GM18867 (cell line): Measurements from ENCODE around the gene KCNQ1.

Experiments used
- ATAC-seq: cut with Tn5 transposase; IDR thresholded peaks from one replicate; pipeline ENCODE4 v1.9.1; 2021; ENCODE audit warnings: mild to moderate bottlenecking, moderate library complexity; ENCODE audit not compliant: unreplicated experiment

The KCNQ1 gene

DNA sequence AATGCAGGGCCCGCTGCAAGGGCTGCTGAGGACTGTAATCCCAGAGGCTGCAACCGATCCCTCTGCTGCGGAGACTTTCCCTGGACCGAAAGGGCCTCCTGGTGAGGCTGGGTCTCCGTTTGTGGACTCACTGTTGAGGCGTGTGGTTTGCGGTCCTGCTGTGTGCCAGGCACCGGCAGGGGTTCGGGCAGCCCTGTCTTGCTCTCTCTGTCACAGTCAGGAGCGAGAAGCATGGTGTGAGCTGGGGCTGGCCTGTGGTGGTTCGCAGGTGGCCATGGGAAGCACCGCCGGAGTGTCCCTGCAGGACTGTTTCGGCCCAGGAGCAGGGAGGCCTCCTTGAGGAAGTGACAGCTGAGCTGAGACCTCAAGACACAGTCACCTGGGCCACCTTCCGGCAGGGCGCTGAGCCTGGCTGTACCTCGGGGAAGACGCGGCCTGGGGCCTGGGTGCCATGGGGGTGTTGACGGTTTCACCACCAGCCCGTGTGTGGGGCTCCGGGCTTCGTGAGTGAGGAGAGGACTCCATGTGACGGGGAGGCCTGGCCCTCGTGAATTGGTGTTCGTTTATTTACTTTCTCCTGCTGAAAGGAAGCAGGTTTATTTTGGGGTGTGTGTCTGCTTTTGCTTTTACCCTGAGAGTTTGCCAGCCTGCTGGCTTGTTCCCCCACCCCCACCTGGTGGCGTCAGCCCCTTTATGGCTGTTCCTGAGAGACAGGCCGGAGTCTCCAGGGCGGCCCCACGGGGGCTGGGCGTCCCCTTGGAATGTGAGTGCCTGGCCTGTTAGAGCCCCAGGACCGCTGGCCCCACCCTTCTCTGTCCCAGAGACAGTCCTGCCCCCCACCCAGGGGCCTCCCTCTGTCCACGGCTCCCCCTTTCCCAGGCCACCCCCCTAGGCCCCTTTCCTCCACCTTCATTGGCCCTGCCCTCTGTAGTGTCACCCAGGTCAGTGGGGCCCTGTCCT is 132.5 kb downstream of the KCNQ1 start:
- ATAC-seq = no peak

DNA sequence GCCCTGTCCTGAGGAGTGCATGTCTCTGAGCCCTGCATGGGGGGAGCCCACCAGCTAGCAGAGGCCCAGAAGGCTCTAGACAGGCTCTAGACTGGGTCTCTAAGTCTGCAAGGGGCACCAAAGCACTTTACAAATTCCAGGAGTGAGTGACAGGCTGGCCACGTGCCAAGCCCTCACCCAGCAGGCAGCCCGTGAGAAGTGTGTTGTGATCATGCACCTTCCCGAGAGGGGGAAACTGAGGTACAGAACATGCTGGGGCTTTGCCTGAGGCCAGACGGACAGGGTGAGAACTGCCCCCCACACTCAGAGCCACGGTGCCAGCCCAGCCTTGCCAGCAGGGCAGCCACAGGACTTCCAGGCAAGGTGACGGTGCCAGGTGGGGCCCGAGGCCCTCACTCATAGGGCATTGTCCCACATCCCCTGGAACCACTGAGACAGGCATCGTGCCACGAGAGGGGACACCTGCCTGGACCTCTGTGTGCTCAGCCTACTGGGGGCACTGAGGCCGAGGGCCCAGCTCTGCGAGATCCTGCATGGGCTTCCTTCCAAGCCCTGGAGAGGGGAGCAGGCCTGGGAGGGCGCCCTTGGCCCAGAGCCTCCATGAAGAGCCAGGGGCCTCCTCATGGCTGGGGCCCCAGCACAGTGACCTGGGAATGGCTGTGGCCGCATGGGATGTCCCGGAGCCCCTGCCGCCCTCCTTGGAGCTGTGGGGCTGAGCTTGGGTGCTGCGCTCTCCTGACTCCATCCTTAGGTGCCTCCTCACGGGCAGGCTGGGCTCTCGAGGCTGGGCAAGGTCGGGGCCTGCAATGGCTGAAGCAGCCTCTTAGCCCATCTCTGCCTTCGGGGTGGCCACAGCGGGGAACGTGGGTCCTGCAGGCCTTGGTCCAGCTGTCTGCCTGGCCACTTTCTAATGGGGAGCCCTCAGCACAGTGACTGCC is 133.5 kb downstream of the KCNQ1 start:
- no peak for ATAC-seq

DNA sequence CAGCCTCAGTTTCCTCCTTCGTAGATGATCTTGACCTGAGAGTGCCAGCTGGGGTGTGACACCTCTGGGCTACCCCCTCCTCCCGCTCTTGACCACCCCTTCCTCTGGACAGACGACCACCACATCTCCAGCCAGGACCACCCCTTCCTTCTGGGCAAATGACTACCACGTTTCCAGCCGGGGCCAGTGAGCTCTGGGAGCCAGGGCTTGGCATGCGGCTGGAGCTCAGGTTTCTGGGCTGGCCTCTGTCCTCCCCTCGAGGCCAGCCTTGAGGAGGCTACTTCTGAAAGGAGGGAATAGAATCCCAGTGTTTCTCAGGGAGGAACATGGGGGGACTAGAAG is 134.1 kb downstream of the KCNQ1 start:
- no peak for ATAC-seq

DNA sequence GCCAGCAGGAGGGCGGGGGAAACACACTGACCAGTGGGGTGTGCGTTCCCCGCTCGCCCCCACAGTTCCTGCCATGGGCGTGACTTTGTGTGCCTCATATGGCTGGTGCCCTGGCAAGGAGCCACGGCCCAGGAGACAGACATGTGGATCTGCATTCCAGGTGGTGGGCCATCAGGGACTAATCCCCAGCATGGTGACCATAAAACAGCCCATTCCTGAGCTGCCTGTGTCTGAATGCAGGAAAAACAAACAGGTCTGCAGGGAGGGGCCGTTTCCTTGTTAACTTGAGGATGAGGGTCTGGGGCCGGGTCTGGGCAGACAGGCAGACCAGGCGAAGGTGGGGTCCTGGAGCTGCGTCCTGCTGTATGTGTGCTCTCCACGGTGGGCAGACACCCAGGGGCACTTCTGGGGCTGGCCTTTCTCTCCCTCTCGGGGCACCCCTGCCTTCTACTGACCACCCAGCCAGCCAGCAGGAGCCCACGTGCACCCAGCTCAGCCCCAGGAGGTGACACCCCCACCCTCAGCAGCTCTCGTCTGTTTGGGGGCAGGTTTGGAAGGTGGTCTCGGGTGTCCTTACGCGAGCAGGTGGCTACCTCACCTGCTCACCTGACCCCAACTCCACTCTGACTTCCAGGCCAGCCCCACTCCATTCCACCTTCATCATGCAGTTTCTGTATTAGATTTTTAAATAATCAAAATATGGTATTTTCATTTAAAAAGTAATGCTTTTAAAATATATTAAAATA is 134.7 kb downstream of the KCNQ1 start:
- ATAC-seq = no peak

DNA sequence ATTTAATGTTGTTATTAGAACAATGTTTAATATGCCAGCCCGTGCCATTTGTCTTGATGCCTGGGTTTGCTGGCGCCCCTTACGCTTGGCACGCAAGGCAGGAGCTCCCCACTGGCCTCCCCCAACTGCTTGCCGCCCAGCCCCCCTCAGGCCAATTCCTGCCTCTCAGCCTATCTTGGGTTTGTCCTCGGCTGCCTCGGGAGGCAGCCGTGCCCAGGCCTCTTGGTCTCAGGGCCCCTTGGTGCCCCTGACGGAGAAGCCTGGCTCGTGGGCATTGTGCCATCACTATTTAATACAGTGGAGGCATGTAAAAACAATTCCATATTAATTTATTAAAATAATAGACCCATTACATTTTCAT is 135.2 kb downstream of the KCNQ1 start:
- ATAC-seq = no peak

DNA sequence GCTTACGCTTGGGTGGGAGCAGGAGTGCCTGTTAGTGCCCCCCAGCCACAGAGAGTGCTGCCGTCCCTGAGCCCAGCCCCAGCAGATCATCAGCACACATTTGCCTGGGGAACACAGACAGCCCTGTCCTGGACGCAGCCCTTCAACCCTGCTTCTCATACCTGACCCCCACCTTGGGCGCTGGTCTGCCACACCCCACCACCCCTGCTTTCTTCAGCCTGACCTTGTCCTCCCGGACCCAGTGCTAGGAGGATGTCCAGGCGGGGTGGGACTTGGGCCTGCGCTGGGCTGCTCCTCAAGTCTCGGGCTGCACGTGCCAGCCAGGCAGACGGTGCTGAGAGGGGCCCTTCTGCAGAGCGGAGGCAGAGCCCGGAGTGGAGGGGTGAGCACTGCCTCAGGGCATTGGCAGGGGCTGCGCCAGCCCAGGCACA is 135.8 kb downstream of the KCNQ1 start:
- no peak for ATAC-seq

DNA sequence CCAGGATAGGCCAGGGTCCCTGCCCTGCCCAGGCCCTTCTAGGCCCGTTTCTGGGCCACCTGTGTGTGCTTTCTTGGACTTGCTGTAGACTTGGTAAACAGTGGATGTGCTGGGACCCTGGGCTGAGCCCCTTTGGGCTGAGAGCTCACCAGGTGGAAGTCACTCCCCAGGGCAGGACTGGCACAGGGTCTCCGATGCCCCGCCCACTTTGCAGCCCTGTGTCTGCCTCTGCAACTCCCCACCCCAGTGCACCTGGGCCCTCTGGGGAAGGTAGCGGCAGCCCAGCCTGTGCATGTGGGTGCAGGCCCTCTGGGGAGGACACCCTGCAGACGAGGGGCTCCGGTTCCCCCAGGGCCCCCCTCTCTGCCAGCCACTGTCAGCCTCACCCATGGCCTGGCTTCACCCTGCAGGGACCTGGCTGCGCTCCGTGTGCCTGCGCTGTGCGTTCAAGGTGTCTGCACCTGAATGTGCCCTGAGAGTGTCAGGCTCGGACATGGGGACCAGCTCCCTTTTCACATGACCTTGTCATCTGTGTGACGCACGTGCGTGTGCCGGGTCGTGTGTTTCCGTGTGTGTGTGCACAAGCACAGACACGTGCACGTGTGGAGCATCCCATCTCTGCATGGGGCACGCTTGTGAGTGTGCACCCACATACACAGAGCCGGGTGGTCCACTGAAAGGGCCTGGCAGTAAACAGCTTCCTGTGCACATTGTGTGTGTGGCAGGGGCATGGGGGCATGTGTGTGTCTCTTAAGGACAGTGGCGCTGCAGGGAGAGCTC is 136.5 kb downstream of the KCNQ1 start:
- ATAC-seq = no peak

DNA sequence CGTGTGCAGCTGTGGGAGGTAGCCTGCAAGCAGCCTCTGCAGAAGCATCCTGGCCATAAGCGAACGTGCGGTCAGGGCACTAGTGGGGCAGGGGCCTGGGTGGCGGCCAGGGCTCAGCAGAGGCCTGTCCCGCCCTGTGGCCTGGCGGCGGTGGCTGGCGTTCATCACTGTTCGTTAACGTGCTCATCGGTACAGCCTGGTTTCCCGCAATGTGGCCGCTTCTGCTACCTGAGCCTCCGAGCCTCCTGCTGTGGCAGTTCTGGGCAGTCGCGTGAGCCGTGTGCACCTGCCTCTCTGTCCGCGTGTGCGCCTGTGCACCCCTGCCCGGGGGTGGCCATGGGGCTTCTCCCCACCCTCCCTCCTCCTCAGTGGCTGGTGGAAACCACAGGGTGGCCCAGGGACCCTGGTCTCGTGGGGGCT is 137.1 kb downstream of the KCNQ1 start:
- ATAC-seq = no peak

DNA sequence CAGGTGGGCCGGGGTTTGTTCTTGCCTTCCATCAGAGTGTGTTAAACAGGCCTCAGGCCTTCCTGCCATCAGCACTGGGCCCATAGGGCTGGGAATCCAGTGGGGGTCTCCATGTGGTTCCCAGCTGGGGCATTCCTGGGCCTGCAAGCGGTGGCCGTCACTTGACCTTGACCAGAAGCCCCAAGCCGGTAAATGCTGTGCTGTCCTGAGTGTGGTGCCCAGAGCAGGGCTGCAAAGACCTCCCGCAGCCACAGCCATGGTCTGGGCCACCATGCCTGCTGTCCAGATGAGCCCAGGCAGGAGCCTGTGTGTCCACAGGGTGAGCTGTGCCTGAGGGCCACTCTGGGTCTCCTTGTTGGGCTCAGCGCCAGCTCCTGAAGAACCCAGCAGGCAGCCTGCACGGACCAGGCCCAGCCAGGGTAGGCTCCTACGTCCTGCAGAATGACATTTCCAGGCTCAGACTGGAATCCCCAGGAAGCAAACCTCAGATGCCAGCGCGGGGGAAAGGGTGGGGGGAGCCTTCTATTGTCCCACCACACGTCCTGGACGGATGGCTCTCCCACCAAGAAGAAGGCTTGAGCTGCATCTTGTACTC is 137.6 kb downstream of the KCNQ1 start:
- ATAC-seq = no peak

DNA sequence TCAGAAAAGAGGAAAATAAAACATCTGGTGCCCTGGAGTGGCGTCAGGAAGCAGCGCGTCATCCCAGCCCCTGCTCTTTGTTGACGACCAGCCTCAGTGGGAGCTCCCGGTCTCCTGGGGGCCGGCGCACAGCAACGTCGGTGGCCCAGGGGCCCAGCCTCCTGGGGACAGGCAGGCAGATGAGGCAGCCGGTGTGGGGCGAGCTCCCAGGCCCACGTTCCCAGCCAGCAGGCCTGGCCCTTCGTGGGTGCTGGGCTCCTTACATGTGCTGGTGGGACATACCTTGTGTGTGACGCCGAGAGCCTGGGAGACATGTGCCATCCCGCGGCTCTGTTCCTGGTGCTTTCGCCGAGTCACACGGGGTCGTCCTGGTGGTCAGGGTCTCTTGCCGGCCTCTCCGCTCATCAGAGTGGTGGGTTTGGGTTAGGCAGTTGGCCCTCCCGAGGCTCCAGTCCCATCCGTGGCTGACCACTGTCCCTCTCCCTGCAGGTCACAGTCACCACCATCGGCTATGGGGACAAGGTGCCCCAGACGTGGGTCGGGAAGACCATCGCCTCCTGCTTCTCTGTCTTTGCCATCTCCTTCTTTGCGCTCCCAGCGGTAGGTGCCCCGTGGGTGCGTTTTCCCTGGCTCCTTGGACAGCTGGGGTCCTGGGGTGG is 138.3 kb downstream of the KCNQ1 start:
- ATAC-seq = no peak

DNA sequence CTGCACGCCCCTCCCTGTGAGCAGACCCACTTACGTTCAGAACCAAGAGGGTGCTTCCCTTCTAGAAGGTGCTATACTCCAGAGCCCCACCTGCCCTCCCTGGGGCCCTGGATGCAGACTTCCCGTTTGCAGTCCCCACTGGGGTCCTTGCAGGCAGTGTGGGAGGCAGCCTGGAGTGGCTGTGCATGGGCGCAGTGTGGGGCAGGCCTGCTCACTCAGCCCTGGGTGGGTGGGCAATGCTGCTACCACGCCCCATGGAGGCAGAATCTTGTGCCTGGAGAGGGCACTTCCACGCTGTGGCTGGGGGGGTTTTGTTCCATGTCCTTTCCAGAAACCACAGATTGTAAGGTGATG is 138.8 kb downstream of the KCNQ1 start:
- no peak for ATAC-seq

DNA sequence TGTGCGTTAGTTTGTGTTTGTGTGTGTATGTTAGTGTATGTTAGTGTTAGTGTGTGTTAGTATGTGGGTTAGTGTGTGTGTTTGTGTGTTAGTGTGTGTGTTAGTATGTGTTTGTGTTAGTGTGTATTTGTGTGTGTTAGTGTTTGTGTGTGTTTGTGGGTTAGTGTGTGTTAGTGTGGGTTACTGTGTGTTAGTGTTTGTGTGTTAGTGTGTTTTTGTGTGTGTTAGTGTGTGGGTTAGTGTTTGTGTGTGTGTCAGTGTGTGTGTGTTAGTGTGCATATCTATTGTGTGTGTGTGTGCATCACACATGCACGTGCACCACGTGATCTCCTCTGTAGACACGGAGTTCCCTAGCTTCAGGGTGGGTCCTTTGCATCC is 139.6 kb downstream of the KCNQ1 start:
- no peak for ATAC-seq

DNA sequence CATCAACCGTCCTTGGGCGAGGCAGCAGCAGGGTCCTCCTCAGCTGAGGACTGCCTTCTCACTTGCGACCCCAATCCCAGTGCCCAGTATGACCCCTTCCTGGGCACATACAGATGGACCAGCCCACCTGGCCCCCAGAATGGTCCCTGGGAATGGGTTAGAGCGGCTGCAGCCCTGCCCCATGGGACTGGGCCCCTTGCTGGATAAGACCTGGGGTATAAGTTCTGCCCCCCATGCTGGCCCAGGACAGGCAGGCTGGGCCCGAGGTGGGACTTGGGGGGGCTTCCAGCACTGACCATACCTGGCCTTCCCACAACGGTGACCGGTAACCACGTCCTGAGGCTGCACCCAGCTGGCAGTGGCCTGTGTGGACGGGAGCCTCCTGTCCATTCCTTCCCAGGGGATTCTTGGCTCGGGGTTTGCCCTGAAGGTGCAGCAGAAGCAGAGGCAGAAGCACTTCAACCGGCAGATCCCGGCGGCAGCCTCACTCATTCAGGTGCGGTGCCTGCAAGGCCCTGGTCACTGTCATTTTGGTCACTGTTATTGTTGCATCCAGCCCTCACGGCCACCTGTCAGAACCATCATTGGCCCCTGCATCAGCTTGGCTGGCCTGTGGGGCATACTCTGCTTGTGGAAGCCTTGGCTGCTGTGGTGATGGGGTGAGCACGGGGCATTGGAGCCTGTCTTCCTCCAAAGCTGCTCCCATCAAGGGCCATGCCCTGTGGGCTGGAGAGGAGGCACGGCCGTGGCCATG is 140.2 kb downstream of the KCNQ1 start:
- ATAC-seq = no peak

DNA sequence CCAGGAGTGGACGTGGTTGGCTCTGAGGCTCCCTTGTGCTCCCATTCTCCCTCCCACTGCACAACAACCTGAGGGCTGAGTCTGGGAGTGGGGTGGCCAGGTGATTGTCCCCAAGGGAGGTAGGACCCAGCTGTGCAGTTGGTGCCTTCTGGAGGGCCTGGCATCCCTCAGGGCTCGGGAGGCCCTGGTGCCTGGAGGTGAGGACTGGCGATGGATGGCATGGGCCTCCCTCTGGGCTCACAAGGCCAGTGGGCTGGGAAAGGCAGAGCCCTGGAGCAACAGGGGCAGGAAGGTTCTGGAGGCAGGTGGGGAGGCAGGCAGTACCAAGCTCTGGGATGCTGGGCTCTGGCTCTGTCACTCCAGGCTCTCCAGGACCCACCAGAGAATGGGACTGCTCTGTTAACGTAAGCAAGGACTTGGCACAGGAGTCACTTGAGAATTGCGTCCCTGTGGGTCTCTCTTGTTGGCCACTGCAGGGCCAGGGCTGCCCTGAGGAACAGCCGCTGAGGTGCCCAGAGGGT is 140.8 kb downstream of the KCNQ1 start:
- ATAC-seq = no peak

DNA sequence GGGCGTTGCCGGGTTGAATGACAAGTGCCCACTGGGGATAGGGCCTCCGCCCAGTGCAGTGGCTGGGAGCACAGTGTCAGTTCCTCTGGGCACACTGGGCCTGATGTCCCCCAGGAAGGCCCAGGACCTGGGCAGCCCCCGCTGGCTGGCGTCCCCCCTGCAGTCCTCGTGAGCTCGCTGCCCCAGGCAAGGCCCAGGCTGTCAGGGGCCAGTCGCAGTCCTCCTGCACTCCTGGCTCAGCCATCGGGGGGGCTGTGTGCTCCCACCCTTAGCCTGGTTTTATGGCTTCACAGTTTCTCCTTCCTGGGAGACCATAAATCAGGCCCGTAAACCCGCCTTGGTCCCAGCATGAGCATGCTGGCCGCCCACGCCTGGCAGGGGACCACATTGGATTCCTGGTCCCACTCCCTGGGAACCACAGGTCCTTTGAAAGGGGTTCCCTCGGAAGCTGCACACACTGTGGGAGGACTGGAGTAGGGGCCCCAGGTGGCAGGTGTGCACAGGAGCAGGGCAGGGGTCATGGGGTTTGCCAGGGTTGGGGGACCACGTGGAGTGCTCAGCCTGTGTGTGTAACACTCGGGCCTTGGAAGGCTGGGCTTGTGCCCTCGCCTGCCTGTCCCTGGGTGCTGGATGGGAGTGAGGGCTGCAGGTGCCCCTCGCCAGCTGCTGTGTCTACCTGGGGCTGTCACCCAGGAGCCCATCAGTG is 141.4 kb downstream of the KCNQ1 start:
- no peak for ATAC-seq

DNA sequence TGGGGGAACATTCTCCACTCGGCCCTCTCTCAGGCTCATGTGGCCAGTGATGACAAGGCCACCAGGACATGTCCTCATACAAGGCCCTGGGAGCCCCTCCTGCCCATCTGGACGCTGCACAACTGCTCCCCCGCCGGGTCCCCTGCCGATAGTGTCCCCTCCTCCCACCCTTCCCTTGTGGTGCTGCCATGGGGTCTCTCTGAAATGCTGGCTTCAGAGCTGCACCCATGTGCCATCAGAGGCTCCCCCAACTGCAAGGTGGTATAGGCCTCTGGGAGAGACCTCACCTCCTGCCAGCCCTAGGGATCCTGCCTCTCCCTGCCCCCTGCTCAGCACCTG is 142.0 kb downstream of the KCNQ1 start:
- no peak for ATAC-seq

DNA sequence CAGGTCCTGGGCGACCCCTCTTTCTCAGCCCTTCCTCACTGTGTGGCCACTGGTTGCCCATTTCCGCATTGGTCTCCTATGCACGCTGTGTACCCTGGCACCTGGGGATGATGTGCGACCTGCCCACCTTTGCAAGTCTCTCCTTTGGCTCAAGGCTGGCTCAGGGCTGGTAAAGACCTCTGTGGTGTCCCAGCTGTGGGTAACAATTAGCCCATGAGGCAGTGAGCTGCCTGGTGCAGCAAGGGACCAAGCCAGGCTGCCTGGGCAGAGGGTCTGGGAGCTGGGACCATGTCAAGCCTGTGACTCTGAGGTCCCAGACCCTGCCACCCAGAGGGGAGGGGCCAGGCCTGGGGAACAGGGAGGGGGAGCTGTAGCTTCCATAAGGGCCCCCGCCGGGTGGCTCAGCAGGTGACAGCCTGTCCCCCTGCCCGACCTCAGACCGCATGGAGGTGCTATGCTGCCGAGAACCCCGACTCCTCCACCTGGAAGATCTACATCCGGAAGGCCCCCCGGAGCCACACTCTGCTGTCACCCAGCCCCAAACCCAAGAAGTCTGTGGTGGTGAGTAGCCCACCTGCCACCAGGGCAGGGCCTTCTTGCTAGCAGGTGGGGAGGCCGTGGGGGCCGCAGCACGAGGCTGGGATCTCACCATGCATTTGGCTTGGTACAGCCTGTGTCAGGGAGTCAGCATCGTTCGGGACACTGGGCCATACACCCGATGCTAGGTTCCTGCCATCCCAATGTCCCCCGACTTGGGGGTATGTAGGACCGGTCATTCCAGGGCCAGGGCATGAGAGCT is 142.5 kb downstream of the KCNQ1 start:
- ATAC-seq = no peak
